IPS DF 19.7 (cell line): ENCODE measurements around the gene AQP11.
"Not testable (repeated sequence)": the region's sequence is repeated elsewhere in the genome, so short reads cannot be mapped to it uniquely, and the experiment has no call there.

Experiments
- DNase-seq: peaks from one replicate; pipeline ENCODE4 v3.0.0-alpha.2; 2013; ENCODE audit warnings: low read depth, low spot score

AQP11 gene, protein sequence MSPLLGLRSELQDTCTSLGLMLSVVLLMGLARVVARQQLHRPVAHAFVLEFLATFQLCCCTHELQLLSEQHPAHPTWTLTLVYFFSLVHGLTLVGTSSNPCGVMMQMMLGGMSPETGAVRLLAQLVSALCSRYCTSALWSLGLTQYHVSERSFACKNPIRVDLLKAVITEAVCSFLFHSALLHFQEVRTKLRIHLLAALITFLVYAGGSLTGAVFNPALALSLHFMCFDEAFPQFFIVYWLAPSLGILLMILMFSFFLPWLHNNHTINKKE

DNA sequence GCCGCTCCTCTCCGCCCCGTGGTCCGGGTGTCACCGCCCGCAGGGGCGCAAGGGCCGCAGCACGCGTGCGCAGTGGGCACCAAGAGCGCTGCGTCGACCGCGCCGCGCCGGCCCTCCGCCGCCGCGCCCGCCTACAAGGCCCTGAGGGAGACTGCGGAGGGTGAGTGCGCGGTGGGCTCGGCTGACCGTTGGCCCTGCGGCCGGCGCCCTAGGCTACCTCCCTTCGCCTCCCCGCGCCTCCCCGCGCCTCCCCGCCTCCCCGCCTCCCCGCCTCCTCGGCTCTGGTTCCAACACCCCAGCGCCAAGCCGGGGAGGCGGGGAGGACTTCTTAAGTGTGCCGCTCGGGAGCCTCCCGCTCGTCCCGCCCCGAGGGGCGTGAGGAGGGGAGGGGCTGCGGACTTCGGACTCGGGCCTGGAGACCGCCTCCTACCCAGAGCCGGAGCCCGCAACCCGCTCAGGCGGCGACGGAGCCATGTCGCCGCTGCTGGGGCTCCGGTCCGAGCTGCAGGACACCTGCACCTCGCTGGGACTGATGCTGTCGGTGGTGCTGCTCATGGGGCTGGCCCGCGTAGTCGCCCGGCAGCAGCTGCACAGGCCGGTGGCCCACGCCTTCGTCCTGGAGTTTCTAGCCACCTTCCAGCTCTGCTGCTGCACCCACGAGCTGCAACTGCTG lies at the start of gene AQP11:
TSS of gene AQP11 (plus strand) at position 433 of the 673 bp plus-strand sequence. CDS start at position 473, 40 bp downstream.
- DNase-seq, result no peak

DNA sequence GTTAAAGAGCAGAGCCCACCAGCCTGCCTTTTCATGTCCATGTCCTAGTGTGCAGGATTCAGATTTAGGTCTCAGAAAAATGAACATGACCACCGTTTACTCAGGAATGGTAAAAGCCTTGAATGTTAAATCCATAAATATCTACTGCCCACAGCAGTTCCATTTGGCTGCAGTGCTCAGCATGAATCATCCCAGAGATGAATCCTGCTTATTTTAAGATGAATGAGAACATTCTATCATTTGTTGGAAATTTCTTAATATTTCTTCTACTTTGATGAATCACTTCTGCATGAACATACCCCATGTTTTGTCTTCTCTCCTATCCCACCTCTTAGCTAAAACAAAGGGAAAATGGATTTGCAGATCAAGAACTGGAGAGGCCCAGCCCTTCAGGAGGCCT lies 47.5 kb upstream of the AQP11 start:
- DNase-seq, result no peak

DNA sequence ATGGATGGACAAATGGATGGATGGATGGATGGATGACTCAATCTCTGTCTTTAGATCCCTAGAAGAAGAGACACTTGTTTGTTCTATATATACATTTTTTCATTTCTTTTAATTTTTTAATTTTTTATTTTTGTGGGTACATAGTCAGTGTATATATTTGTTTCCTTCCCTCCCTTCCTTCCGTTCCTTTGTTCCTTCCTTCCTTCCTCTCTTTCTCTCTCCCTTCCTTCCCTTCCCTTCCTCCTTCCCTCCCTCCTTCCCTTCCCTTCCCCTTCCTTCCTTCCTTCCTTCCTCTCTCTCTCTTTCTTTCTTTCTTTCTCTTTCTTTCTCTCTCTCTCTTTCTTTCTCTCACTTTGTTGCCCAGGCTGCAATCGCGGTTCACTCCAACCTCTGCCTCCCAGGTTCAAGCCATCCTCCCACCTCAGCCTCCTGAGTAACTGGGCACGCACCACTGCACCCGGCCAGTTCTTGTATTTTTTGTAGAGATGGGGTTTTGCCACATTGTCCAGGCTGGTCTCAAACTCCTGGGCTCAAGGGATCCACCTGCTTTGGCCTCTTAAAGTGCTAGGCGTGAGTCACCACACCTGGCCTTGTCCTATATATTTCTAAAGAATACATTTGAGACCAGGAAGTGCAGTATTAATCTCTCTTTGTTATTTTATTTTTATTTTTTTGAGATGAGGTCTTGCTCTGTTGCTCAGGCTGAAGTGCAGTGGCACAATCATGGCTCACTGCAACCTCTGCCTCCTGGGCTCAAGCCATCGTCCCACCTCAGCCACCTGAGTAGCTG lies 42.5 kb upstream of the AQP11 start:
- DNase-seq, result no peak

DNA sequence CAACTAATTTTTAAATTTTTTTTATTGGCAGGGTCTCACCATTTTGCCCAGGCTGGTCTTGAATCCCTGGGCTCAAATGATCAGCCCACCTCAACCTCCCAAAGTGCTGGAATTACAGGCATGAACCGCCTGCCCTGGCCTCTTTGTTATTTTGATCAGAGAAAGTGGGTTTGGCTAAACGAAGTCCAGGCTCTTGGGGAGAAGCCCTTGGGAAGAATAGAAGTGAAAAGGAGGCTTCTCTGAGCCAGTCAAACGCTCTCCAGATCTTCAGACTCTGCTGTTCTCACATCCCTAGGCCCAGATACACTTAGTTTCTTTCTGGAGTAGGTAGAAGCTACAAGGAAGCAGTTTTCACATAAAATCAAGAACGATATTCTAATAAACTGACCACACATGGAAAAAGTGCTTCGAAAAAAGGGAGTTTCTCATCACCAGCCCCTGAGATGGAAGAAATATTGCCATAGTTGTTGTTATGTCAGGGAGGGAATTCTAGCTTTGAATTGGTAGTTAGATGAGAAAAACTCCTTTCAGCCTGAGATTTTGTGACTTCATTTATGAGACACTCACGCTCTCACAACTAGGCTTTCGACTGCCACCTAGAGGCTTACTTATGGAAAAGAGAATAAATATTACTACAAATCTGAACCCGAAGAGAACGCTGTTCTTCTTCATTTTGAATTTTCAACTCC lies 41.7 kb upstream of the AQP11 start:
- peak; percentile 68 for DNase-seq

DNA sequence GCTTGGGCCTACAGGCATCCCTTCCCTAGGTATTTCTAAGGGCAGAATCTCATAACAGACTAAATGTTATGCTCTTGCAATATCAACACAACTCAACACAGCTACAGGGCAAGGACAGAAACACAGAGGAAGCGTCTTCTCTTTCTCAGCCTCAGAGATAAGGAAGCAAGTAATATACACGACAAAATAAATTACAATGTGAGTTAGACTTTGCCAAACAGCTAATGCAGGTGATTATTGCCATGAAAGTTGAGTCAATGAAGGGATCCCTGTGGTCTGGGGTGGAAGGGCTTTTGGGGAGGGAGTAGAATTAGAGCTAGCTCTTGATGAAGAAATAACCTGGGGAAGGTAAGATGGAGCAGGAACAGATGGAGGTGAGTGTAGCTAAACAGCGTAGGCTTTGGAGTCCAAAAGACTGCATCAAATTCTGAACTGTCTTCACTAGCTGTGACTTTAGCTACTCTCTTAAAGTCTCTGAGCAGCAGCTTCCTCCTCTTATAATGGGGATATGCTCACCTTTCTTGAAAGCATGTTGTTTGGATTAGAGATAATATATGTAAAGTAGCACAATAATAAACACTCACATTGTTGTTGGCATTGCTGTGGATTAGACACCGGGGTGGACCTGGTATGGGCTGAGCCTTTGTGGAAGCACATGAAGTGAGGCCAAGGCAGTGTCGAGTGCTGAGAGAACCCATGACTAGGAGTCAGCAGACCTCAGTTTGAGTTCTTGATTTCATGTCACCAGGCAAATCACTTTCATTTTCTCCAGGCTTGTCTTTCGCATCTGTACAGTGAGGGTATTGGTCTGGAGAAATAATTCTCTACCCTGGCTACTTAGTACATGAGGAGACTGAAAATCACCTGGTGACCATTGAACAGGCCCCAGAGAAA lies 41.0 kb upstream of the AQP11 start:
- DNase-seq, result no peak

DNA sequence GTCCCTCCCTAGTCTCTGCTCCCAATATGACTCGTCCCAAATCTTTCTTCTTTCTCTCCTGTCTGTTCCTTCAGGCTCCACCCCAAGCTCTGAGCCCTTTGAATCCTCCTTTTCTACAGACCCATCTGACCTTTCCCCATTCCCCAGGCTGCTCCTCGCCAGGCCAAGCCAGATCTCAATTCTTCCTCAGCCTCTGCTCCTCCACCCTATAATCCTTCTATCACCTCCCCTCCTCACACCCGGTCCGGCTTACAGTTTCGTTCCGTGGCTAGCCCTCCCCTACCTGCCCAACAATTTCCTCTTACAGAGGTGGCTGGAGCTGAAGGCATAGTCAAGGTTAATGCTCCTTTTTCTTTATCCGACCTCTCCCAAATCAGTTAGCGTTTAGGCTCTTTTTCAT lies 38.3 kb upstream of the AQP11 start:
- not testable (repeated sequence) for DNase-seq

DNA sequence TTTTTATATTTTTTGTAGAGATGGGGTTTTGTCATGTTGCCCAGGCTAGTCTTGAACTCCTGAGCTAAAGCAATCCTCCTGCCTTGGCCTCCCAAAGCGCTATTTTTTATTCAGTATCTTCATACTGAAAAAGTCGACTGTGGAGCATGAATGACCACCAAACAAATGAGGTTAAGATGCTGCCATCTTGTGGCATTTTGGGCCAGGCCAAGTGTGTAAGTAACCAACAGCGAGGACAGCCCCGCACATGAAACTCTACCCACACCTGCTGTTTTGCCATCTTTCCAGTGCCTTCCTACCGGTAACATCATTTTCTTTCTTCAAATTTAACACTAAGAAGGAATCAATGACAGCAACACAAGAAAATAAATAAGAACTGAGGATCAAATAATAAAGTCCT lies 32.2 kb upstream of the AQP11 start:
- peak; percentile 40 for DNase-seq

DNA sequence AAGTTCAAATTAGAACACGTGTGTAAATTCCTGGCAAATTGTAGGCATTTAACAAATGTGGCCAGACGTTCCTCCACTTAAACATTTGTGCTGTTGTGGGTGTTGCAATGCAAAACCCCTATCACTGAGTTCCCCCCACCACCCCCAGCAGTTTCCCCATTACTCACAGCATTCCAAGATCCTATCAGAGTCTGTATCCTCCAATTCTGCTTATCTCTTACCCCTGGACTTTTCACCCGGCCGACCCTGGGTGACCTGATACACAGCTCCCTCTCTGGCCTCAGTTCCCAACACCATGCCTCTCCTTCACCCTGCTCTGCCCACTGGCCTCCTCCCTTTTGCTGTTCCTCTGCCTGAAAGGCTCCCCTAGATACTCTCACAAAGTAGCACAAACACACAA lies 31.4 kb upstream of the AQP11 start:
- no peak for DNase-seq

DNA sequence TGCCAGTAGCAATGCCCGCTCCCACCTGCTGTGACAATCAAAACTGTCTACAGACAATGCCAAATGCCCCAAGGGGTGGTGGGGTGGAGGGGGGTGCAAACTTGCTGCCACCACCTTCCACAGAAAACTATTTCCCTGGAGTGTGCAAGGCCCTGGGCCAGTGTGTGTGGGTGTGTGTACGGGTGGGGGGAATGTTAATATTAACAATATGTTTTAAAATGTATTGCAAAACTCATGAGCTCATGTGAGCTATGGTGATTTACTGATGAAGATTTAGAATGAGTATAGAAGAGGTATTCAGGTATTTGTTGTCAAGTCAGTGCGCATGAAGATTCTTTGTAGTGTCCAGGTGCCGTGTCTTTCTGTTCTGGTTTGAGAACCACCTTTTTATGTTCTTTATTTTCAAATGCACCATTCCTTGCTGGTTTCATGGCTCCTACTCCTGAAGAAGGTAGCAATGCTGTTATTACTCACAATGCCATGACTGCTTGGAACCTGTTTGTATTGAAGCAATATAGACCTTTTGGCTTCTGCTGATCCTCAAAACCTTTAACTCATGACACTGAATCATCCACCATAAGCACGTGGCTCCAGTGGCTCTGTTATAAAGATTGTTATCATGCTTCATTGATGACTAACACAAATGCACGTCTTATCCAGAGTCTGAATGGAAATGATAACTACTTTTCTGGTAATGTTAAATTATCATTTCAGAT lies 29.9 kb upstream of the AQP11 start:
- no peak for DNase-seq

DNA sequence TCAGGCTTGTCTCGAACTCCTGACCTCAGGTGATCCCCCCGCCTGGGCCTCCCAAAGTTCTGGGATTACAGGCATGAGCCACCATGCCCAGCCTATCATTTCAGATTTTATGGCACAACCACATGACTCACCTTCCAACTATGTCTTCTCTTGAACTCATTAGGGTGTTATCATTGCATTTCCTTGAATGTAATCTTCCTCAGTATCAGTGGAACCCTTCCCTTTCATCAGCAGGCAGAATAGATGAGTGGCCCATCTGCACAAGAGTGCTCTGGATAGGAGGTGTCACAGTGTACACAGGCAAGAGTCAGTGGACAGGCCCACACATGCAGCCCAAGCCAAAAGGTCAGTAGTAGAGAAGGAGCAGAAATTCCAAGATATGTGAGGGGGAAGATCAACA lies 29.1 kb upstream of the AQP11 start:
- DNase-seq, result no peak

DNA sequence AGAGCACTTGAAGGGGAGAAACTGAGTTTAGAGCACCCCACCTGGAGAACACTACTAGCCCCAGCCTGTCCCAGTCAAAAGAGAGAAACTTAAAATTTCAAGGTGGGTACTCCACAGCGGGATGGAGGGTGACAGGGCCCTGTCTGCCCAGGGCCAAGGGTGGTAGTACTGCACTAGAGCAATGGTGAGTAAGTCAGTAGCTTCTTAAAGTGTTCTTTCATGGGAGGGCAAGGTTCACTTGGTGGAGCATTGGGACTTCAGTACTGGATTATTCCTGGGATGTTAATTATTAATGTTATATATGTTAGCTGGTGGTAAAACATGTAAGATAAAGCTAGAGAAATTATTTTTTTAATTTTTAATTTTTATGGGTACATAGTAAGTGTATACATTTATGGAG lies 28.5 kb upstream of the AQP11 start:
- no peak for DNase-seq

DNA sequence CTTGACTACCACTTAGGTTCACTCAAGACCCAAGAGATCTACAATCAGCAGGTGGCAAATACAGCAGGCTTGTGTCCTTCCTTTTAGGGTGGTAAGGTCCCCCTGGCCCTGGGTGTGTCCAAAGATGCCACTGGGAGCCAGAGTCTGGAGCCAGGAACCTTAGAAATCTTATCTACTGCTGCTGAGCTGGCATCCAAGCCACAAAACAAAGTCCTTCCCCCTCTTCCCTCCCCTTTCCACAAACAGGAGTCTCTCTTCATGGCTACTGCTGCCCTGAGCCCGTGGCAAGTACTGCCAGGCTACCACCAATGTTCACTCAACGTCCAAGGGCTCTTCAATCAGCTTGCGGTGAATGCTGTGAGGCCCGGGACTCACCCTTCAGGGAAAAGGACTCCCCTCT lies 21.4 kb upstream of the AQP11 start:
- no peak for DNase-seq

DNA sequence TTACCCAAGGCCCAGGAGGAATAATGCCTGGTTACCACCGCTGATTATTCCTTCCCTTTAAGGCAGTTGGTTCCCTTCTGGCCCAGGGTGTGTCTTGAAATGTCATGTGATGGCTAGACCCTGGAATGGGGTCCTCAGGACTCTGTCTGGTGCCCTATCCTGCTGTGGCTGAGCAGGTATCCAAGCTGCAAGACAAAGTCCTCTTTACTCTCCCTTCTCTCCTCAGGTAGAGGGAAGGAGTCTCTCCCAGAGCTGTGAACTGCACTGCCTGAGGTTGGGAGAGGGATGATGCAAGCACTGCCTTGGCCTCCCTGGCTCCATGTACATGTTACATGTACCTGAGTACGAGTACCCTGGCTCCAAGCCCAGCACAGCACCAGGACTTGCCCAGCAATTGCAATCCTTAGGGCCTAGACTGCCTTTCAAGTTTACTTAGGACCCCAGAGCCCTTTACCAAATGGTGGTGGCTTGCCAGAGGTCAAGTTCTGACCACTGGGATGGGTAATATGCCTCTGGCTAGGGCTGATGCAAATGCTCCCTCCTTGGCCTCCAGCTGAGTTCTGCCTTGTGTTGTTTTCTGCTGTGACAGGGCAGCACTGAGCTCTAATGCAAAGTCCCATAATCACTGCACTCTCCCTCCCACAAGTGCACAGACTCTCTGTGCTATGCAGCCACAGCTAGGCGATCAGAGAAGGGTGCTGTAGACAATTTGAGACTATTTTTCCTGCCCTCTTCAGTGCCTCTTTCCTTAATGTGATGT lies 20.7 kb upstream of the AQP11 start:
- no peak for DNase-seq

DNA sequence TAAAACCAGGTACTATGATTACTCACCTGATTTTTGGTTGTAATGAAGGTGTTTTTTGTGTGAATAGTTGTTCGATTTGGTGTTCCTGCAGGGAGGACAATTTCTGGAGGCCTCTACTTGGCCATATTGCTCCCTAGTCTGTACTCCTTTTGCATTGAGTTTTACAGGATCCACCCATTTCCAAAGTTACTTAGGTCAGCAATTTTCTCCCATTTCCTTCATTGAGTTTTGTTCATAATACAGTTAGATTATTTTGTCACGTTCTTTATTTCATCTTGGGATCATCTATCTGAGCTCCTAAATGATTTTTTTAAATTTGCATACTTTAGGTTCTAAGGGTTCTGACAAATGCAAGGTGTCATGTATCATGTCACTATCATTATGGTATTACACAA lies 20.1 kb upstream of the AQP11 start:
- no peak for DNase-seq

DNA sequence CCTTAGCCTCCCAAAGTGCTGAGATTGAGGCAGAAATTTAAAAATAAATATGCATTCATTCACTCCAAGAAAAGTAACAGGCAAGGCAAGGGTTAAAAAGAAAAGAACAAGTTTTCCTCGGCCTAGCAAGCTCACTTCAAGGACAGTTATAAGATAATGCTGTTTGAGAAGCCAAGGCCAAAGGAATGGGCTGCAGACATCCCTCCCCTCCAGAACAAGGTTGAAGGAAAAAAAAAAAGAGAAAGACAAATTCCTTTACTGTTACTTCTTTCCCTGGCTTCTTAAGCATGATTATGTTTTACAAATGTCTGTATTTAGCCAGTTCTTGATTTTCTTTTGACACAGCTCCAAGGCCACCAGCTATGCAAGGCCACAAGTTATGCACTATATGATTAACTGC lies 18.9 kb upstream of the AQP11 start:
- not testable (repeated sequence) for DNase-seq

DNA sequence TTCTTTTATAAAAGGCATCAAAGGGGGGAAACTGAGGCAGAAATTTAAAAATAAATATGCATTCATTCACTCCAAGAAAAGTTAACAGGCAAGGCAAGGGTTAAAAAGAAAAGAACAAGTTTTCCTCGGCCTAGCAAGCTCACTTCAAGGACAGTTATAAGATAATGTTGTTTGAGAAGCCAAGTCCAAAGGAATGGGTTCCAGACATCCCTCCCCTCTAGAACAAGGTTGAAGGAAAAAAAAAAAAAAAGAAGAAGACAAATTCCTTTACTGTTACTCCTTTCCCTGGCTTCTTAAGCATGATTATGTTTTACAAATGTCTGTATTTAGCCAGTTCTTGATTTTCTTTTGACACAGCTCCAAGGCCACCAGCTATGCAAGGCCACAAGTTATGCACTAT lies 14.3 kb upstream of the AQP11 start:
- DNase-seq, result not testable (repeated sequence)

DNA sequence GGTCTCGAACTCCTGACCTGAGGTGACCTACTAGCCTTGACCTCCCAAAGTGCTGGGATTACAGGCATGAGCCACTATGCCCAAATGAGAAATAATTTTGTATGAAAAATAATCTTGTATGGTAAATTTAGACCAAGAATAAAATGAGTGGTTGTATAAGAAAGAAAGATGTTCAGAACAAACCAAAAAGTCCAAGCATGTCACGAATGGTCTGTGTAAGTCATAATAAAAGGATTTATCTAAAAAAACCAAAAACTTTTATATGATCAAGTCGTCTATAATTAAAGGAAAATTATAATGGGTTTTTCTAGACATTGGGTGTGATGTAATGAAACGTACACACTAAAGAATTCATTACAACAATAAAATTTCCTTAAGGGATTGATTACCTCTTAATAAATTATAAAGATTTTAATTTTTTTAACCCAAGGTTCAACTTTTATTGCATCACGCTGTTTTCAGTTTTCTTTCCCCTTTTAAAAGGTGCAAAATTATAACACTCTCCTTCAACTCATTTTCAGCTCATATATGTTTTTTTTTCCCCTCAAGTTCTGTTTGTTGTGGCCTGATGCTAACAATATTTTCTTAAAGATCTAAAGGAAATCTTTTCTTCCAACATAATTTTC lies 8.9 kb upstream of the AQP11 start:
- DNase-seq, result no peak

DNA sequence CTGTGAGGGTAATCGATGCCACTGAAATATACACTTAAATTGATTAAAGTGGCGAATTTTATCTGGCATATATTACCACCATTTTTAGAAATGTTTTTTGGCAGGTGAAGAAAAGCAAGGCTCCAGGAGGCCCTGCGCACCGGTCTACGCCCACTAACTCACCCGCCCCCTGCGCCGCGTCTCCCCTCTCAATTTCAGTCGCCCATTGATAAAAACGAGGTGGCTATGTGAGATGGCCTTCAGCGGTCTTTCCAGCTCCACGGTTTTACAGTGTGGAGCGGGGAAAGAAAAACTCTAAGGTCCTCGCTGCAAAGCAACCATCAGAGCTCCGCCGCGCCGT lies 602 bp upstream of the AQP11 start:
- no peak for DNase-seq

DNA sequence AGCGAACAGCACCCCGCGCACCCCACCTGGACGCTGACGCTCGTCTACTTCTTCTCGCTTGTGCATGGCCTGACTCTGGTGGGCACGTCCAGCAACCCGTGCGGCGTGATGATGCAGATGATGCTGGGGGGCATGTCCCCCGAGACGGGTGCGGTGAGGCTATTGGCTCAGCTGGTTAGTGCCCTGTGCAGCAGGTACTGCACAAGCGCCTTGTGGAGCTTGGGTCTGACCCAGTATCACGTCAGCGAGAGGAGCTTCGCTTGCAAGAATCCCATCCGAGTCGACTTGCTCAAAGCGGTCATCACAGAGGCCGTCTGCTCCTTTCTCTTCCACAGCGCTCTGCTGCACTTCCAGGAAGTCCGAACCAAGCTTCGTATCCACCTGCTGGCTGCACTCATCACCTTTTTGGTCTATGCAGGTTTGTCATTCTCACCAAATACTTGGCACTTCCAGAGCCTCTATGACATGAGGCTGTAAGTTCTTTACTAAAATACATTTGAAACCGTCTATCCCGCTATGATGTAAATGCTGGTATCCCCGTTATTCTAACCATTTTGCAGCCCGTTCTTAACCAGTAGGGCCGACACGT lies 535 bp downstream of the AQP11 start:
- no peak for DNase-seq
